GM21723 (cell line): ENCODE measurements around the gene CCDC47.

Experiments used
- ATAC-seq: cut with Tn5 transposase; IDR thresholded peaks from one replicate; pipeline ENCODE4 v1.9.1; 2021; ENCODE audit warnings: mild to moderate bottlenecking, moderate library complexity; ENCODE audit not compliant: unreplicated experiment

The CCDC47 gene

DNA sequence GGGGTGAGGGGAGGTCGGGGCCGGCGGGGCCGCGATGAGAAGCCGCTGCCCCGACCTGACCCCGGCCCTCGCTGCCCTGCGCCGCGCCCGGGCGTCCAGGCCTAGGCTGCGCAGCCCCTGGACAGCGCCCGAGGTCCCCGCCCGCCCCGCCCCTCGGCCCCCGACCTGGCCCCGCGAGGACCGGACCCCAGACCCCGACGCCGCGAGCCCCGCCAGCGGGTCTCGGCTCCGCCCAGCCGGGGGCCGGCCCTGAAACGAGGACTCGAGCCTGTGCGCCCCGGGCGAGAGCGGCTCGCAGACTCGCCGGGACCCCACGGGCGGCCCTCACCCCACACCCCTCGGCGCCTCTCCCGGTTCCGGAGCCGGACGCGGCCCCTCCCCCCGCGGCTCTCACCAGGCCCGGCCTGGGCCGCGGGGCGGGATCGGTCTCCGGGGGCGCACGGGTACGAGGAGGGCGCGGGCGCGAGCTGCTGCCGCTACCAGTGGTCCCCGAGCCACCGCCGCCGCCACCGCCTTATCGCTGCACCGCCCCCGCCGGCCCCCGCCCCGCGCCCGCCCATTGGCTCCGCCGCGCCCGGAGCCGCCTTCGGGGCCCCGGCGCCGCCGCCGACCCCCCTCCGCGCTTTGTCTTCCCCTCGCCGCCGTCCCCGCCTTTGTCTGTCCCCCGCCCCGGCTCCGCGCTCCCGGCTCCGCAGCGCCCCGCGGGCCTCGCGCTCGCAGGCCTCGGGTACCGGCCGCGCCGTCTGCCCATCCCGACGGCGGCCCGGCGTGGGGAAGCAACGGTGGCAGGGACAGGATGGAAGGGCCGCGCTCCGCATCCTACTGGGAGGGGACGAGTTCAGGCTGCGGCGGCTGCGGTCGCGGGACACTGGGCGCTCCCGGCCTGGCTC is 73.5 kb downstream of the CCDC47 start, which contains the start of gene LIMD2:
TSS of gene LIMD2 (minus strand) at position 488 of the 890 bp plus-strand sequence. CDS start 827 bp downstream, outside the sequence.
- peak; percentile 11 for ATAC-seq

DNA sequence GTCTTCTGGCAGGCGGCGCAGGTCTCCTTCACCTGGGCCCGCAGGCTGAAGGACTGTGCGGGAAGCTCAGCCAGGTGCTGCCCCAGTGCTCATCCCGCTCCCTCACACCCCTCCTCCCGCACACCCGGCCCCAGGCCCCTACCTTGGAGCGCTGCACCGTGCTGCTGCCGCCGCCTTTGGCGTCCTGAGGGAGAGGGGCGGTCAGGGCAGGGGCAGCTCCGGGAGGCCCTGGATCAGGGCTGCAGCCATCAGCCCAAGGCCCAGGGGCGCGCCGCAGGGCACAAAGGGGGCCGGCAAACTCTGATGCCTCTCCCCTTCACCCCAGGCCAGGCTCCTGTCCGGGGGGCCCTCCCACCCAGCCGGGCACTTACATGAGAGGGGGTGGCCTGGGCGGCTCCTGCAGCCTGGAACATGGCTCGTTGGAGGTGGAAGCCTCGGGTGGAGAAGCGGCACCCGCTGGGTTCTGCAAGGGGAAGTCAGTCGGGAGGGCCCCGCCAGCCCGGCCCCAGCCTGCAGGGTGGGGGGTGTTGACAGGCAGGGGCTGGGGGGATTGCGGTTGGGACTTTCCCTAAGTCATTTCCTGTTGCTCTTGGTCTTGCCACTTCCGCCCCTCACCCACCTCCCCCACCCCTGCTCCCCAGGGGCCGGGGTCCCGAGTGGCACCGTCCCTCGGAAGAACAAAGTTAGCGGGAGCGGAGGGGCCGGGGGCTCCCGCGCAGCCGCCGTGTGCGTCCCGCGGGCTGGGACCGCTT is 74.3 kb downstream of the CCDC47 start:
- ATAC-seq = peak; percentile 24

GRCh38 chr17:63698381-63698885 is 75.0 kb downstream of the CCDC47 start:
- ATAC-seq = no peak

DNA sequence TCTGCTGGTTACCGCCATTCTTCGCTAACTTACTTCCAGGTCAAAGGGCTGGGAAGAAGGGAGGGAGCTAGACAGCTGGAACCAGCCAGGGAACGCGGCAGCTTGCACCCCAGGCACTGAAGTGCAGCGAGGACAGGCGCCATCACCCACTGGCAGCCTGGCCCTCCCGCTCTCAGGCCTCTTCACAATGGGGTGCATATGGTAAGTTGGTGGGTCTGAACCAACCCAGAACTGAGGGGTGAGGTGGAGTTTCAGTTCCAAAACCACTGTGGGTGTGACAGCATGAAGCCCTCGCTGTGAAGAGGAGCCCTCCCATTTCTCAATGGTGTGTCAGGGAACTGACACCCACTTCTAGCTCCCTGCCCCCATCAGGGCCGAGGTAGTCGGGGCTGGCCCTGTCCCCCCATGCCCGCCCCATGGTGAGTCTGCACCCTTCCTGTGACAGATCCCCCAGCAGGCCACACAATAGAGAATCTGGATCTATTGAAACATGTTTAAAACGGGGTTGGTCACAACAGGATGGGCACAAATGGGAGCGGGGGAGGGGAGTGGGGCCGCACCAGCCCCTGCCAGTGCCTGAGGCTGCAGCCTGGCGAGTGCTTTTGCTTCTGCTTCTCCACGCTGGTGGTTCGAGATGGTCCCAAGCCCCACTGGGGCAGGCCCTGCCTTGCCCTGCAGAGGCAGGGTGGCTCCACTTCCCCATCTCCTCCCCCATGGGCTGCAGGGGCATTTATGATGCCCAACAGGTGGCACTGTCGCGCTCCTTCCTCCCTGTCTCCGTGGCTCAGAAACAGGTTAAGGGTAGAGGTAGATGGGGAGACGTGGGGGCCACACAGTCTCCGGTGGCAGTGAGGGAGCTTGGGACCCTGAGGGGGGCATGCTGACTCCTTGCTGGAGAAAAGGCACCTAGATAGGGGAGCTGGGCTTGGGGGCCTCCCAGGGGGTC is 75.8 kb downstream of the CCDC47 start:
- ATAC-seq = peak; percentile 31

- no peak for ATAC-seq
Measured at GRCh38 chr17:63696381-63696961, 76.9 kb downstream of the CCDC47 start.

DNA sequence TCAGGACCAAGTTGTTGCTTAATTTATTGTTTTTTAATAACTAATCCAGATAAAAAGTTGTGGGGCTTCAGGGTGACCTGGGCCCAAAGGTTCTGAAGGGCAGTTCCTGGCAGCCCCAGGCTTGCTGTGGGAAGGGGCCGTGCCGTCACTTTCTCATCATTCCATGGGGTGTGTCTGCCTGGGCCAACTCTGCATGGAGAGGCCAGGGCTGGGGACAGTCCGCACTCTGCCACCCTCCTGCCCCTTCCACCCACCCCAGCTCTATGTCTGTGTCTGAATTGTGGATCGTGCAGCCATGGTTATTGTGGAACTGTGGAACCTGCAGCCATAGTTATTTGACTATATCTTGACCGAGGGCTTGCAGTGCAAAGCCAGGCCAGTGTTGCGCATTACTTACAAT is 77.5 kb downstream of the CCDC47 start:
- ATAC-seq = no peak
